ENCODE data around the gene C2orf15. TPM values are rescaled to one million over a fixed set of nuclear protein-coding genes. Genes with fewer than 3 reads are reported as not detected.

The C2orf15 gene
- total RNA-seq, 1 donor = not detected

GRCh38 chr2:99106913-99107312 is 34.6 kb upstream of the C2orf15 start:
- H3K27ac ChIP-seq (ENCODE audit: low read depth, low read length) = no peak overlapping the region
- no peaks in the 10 kb centered on the region for H3K36me3 ChIP-seq (ENCODE audit: insufficient read depth, low read length)
- H2AFZ ChIP-seq (ENCODE audit: low read length) = no peak overlapping the region
- no peak overlapping the region for H3K4me3 ChIP-seq (ENCODE audit: insufficient read depth, low read length)
- TF ChIP-seq CTCF (IDR thresholded peaks at IDR 0.05; ENCODE audit: extremely low read depth, low read depth, low read length) = no peak
- H3K4me2 ChIP-seq (ENCODE audit: insufficient read depth, low read length) = no peak overlapping the region
- H3K4me1 ChIP-seq (ENCODE audit: insufficient read depth, low read length) = no peaks in the 10 kb centered on the region
- H3K9me3 ChIP-seq (ENCODE audit: low read depth, low read length) = no peaks in the 10 kb centered on the region
- H4K20me1 ChIP-seq (ENCODE audit: insufficient read depth, low read length) = no peaks in the 10 kb centered on the region
- no peaks in the 10 kb centered on the region for H3K79me2 ChIP-seq (ENCODE audit: insufficient read depth, low read length)
- DNase-seq (ENCODE audit: insufficient read length, low spot score, missing footprints) = no peak
- no peaks in the 10 kb centered on the region for H3K27me3 ChIP-seq (ENCODE audit: insufficient read depth, low read length)

- Histone ChIP-seq H3K4me1 (ENCODE audit: insufficient read depth, low read length) (no peaks in the 10 kb centered on the region), H2AFZ (ENCODE audit: low read length) (no peak overlapping the region), H3K36me3 (ENCODE audit: insufficient read depth, low read length) (no peaks in the 10 kb centered on the region), H3K9me3 (ENCODE audit: low read depth, low read length) (no peaks in the 10 kb centered on the region), H3K27me3 (ENCODE audit: insufficient read depth, low read length) (no peaks in the 10 kb centered on the region), H4K20me1 (ENCODE audit: insufficient read depth, low read length) (no peaks in the 10 kb centered on the region), H3K4me3 (ENCODE audit: insufficient read depth, low read length) (no peak overlapping the region), H3K4me2 (ENCODE audit: insufficient read depth, low read length) (no peak overlapping the region), H3K79me2 (ENCODE audit: insufficient read depth, low read length) (no peaks in the 10 kb centered on the region), H3K27ac (ENCODE audit: low read depth, low read length) (no peak overlapping the region)
- no peak for DNase-seq (ENCODE audit: insufficient read length, low spot score, missing footprints)
- TF ChIP-seq CTCF (IDR thresholded peaks at IDR 0.05; ENCODE audit: extremely low read depth, low read depth, low read length) = no peak
Measured at GRCh38 chr2:99111236-99111635, 30.3 kb upstream of the C2orf15 start.

GRCh38 chr2:99111945-99112344 is 29.6 kb upstream of the C2orf15 start:
- Histone ChIP-seq H3K36me3 (ENCODE audit: insufficient read depth, low read length) (no peaks in the 10 kb centered on the region), H2AFZ (ENCODE audit: low read length) (no peak overlapping the region), H3K4me2 (ENCODE audit: insufficient read depth, low read length) (no peak overlapping the region), H3K4me1 (ENCODE audit: insufficient read depth, low read length) (no peaks in the 10 kb centered on the region), H3K79me2 (ENCODE audit: insufficient read depth, low read length) (no peaks in the 10 kb centered on the region), H3K4me3 (ENCODE audit: insufficient read depth, low read length) (no peak overlapping the region), H3K27me3 (ENCODE audit: insufficient read depth, low read length) (no peaks in the 10 kb centered on the region), H4K20me1 (ENCODE audit: insufficient read depth, low read length) (no peaks in the 10 kb centered on the region), H3K27ac (ENCODE audit: low read depth, low read length) (no peak overlapping the region), H3K9me3 (ENCODE audit: low read depth, low read length) (no peaks in the 10 kb centered on the region)
- no peak for TF ChIP-seq CTCF (IDR thresholded peaks at IDR 0.05; ENCODE audit: extremely low read depth, low read depth, low read length)
- DNase-seq (ENCODE audit: insufficient read length, low spot score, missing footprints) = no peak

GRCh38 chr2:99112617-99113016 is 28.9 kb upstream of the C2orf15 start:
- H3K27me3 ChIP-seq (ENCODE audit: insufficient read depth, low read length) = no peaks in the 10 kb centered on the region
- no peak overlapping the region for H3K4me3 ChIP-seq (ENCODE audit: insufficient read depth, low read length)
- H3K36me3 ChIP-seq (ENCODE audit: insufficient read depth, low read length) = no peaks in the 10 kb centered on the region
- no peaks in the 10 kb centered on the region for H3K79me2 ChIP-seq (ENCODE audit: insufficient read depth, low read length)
- H3K27ac ChIP-seq (ENCODE audit: low read depth, low read length) = no peak overlapping the region
- H2AFZ ChIP-seq (ENCODE audit: low read length) = no peak overlapping the region
- no peaks in the 10 kb centered on the region for H3K4me1 ChIP-seq (ENCODE audit: insufficient read depth, low read length)
- no peak overlapping the region for H3K4me2 ChIP-seq (ENCODE audit: insufficient read depth, low read length)
- DNase-seq (ENCODE audit: insufficient read length, low spot score, missing footprints) = no peak
- no peaks in the 10 kb centered on the region for H3K9me3 ChIP-seq (ENCODE audit: low read depth, low read length)
- H4K20me1 ChIP-seq (ENCODE audit: insufficient read depth, low read length) = no peaks in the 10 kb centered on the region
- no peak for TF ChIP-seq CTCF (IDR thresholded peaks at IDR 0.05; ENCODE audit: extremely low read depth, low read depth, low read length)
